Hepatocyte (in vitro differentiated cells): Measurements from ENCODE around the gene CYP2B6. TPM values are rescaled to one million over a fixed set of nuclear protein-coding genes. Genes with fewer than 3 reads are reported as not detected.
A peak's percentile ranks its signal among the peaks of the same experiment; 100 is the strongest.
"Not testable (repeated sequence)": the region's sequence is repeated elsewhere in the genome, so short reads cannot be mapped to it uniquely, and the experiment has no call there.

Experiments
- DNase-seq: peaks from one replicate; pipeline ENCODE4 v3.0.0-alpha.2; 2016; ENCODE audit warnings: low spot score
- H2AFZ ChIP-seq: fragments of 200-600 bp; sonication (generic); 2 replicates; pipeline ENCODE4 v1.6.0; 2016; ENCODE audit warnings: antibody characterized with exemption, mild to moderate bottlenecking
- H3K27ac ChIP-seq: fragments of 200-600 bp; sonication (generic); 2 replicates; pipeline ENCODE4 v1.5.1; 2016; ENCODE audit warnings: mild to moderate bottlenecking
- H3K27me3 ChIP-seq: fragments of 200-600 bp; sonication (generic); 2 replicates; pipeline ENCODE4 v1.6.1; 2016
- H3K36me3 ChIP-seq: fragments of 200-600 bp; sonication (generic); replicated peaks from 2 replicates; pipeline ENCODE4 v1.5.1; 2016; ENCODE audit warnings: low read depth; ENCODE audit not compliant: insufficient read depth
- H3K4me1 ChIP-seq: fragments of 200-600 bp; sonication (generic); 2 replicates; pipeline ENCODE4 v1.5.1; 2016; ENCODE audit warnings: mild to moderate bottlenecking, moderate library complexity; ENCODE audit not compliant: insufficient read depth
- H3K4me2 ChIP-seq: fragments of 200-600 bp; sonication (generic); 2 replicates; pipeline ENCODE4 v1.6.0; 2016
- H3K4me3 ChIP-seq: fragments of 200-600 bp; sonication (generic); 2 replicates; pipeline ENCODE4 v1.5.1; 2016; ENCODE audit warnings: mild to moderate bottlenecking
- H3K79me2 ChIP-seq: fragments of 200-600 bp; sonication (generic); 2 replicates; pipeline ENCODE4 v1.6.0; 2017; ENCODE audit warnings: mild to moderate bottlenecking
- H3K9me2 ChIP-seq: fragments of 200-600 bp; sonication (generic); replicated peaks from 2 replicates; pipeline ENCODE4 v1.6.0; 2017; ENCODE audit warnings: mild to moderate bottlenecking; ENCODE audit not compliant: insufficient read depth
- H3K9me3 ChIP-seq: fragments of 200-600 bp; sonication (generic); 2 replicates; pipeline ENCODE4 v1.5.1; 2016; ENCODE audit warnings: low read depth, mild to moderate bottlenecking
- H4K20me1 ChIP-seq: fragments of 200-600 bp; sonication (generic); 2 replicates; pipeline ENCODE4 v1.6.0; 2016; ENCODE audit warnings: mild to moderate bottlenecking; ENCODE audit not compliant: insufficient read depth, poor library complexity, severe bottlenecking
- EZH2 ChIP-seq: fragments of 200-600 bp; sonication (generic); IDR thresholded peaks from 2 replicates; pipeline ENCODE4 v1.6.1; 2016; ENCODE audit warnings: antibody characterized with exemption, mild to moderate bottlenecking, borderline replicate concordance
- EZH2phosphoT487 ChIP-seq: fragments of 200-600 bp; sonication (generic); IDR thresholded peaks from one replicate; pipeline ENCODE4 v1.6.1; 2018; ENCODE audit warnings: antibody characterized with exemption, mild to moderate bottlenecking, low read depth, moderate library complexity; ENCODE audit not compliant: unreplicated experiment, severe bottlenecking
- WGBS: methylation state at CpG from one replicate; pipeline ENCODE4 v1.1.6; 2016; ENCODE audit warnings: low lambda C conversion rate; ENCODE audit errors: missing lambda C conversion rate; 5-methylcytosine and 5-hydroxymethylcytosine counted together
- polyA plus RNA-seq: library from polyadenylated mRNA; unstranded; fragments of >200 nt; fragmentation: Nextera tagmentation; extraction: Ambion mirVana; gene quantifications from 2 replicates; pipeline ENCODE4 v1.2.1, GENCODE V29; 2016
- total RNA-seq: library from RNA; depleted of rRNA; stranded (reverse); fragments of >200 nt; gene quantifications from 2 replicates; pipeline ENCODE4 v1.2.3, GENCODE V29; 2014
- TF ChIP-seq, protein P1 (sequence below): fragments of 200-600 bp; sonication (generic); IDR thresholded peaks from 2 replicates; pipeline ENCODE4 v1.5.1; 2016; ENCODE audit warnings: antibody characterized with exemption, mild to moderate bottlenecking; ENCODE audit not compliant: poor library complexity

The CYP2B6 gene
- total and polyA plus RNA-seq, 2 experiments from 2014 or later = 0.88 to 1.2 TPM

DNA sequence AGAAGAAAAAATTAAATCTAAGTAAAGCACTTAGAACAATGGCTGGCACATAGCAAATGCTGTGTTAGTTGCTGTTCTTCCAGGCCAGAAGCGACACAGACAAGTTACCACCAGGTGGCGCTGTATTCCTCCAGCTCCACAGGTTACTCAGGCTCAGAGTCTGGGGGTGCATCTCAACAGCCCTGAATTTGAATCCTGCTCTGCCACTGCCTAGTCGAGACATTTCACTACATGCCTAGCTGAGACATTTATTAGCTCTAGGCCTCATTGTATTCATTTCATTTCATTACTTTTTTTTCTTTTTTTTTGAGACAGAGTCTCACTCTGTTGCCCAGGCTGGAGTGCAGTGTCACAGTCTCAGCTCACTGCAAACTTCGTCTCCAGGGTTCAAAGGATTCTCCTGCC lies 16.4 kb upstream of the CYP2B6 start:
- peak; percentile 84 for DNase-seq
- TF ChIP-seq EZH2phosphoT487 (no peak), EZH2 (no peak)
- TF ChIP-seq, protein P1, sequence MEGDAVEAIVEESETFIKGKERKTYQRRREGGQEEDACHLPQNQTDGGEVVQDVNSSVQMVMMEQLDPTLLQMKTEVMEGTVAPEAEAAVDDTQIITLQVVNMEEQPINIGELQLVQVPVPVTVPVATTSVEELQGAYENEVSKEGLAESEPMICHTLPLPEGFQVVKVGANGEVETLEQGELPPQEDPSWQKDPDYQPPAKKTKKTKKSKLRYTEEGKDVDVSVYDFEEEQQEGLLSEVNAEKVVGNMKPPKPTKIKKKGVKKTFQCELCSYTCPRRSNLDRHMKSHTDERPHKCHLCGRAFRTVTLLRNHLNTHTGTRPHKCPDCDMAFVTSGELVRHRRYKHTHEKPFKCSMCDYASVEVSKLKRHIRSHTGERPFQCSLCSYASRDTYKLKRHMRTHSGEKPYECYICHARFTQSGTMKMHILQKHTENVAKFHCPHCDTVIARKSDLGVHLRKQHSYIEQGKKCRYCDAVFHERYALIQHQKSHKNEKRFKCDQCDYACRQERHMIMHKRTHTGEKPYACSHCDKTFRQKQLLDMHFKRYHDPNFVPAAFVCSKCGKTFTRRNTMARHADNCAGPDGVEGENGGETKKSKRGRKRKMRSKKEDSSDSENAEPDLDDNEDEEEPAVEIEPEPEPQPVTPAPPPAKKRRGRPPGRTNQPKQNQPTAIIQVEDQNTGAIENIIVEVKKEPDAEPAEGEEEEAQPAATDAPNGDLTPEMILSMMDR = peak; percentile 77
- Histone ChIP-seq H3K79me2 (no peaks in the 10 kb centered on the region), H3K4me3 (no peak overlapping the region), H3K27me3 (no peaks in the 10 kb centered on the region), H3K9me2 (no peaks in the 10 kb centered on the region), H3K9me3 (no peaks in the 10 kb centered on the region), H3K4me1 (no peaks in the 10 kb centered on the region), H3K27ac (no peak overlapping the region), H3K4me2 (no peak overlapping the region), H3K36me3 (no peaks in the 10 kb centered on the region), H2AFZ (no peak overlapping the region), H4K20me1 (no peaks in the 10 kb centered on the region)
- 38% methylated on average over 4 of the region's 4 CpGs for WGBS

DNA sequence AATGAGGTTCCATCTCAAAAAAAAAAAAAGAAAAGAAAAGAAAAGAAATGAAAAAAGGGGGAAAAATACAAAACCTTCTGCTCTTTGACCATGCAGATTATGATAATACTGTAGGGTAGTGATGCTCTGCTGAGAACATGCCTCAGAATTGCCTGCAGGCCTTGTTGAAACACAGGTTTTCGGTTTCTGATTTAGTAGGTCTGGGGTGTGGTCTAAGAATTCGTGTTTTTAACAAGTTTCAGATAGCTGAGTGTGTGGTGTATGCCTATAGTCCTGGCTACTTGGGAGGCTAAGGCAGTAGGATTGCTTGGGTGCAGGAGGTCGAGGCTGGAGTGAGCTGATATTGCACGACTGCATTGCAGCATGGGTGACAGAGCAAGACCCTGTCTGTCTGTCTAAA lies 14.9 kb upstream of the CYP2B6 start:
- WGBS = 76% methylated on average over 4 of the region's 4 CpGs
- no peaks in the 10 kb centered on the region for H3K79me2 ChIP-seq
- H3K9me3 ChIP-seq = no peaks in the 10 kb centered on the region
- no peak for DNase-seq
- H2AFZ ChIP-seq = no peak overlapping the region
- H3K9me2 ChIP-seq = no peaks in the 10 kb centered on the region
- no peaks in the 10 kb centered on the region for H4K20me1 ChIP-seq
- peaks cover 5% of the 10 kb centered on the region for H3K4me1 ChIP-seq
- H3K4me2 ChIP-seq = no peak overlapping the region
- no peak overlapping the region for H3K4me3 ChIP-seq
- TF ChIP-seq EZH2phosphoT487 (no peak), EZH2 (no peak)
- TF ChIP-seq, protein P1 = no peak
- H3K27me3 ChIP-seq = no peaks in the 10 kb centered on the region
- H3K36me3 ChIP-seq = no peaks in the 10 kb centered on the region
- H3K27ac ChIP-seq = no peak overlapping the region

DNA sequence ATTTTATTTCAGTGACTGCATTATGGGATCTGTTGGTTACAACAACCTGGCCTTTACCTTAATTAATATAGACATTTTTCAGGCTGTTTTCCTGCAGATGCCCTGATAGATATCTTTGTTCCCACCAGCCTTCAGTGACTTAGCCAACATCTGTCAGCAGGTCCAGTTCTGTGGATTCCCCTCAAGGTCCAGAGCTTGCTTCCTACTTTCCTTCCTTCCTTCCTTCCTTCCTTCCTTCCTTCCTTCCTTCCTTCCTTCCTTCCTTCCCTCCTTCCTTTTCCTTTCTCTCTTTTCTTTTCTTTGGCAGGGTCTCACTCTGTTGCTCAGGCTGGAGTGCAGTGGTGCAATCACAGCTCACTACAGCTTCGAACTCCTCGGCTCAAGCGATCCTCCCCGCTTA lies 14.4 kb upstream of the CYP2B6 start:
- Histone ChIP-seq H3K4me3 (no peak overlapping the region), H4K20me1 (no peaks in the 10 kb centered on the region), H3K27ac (no peak overlapping the region), H3K79me2 (no peaks in the 10 kb centered on the region), H2AFZ (no peak overlapping the region), H3K36me3 (no peaks in the 10 kb centered on the region), H3K4me2 (no peak overlapping the region), H3K9me3 (no peaks in the 10 kb centered on the region), H3K9me2 (no peaks in the 10 kb centered on the region), H3K27me3 (no peaks in the 10 kb centered on the region), H3K4me1 (peaks cover 5% of the 10 kb centered on the region)
- DNase-seq = no peak
- TF ChIP-seq EZH2phosphoT487 (no peak), EZH2 (no peak)
- TF ChIP-seq, protein P1 = no peak
- WGBS = 82% methylated on average over 4 of the region's 4 CpGs

DNA sequence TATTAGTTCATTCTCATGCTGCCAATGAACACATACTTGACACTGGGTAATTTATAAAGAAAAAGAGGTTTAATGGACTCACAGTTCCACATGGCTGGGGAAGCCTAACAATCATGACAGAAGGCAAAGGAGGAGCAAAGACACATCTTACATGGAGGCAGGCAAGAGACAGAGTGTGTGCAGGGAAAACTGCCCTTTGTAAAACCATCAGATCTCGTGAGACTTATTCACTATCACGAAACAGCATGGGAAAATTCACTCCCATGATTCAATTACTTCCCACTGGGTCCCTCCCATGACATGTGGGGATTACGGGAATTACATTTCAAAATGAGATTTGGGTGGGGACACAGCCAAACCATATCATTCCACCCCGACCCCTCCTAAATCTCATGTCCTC lies 11.3 kb upstream of the CYP2B6 start:
- H3K79me2 ChIP-seq, H4K20me1 ChIP-seq, H3K9me2 ChIP-seq, H3K9me3 ChIP-seq, DNase-seq, H3K4me1 ChIP-seq, H3K4me2 ChIP-seq, H3K36me3 ChIP-seq, H3K4me3 ChIP-seq, H3K27me3 ChIP-seq, H2AFZ ChIP-seq: not testable (repeated sequence)
- WGBS = 78% methylated on average over 4 of the region's 4 CpGs
- peak overlapping the region; percentile 88 for H3K27ac ChIP-seq

DNA sequence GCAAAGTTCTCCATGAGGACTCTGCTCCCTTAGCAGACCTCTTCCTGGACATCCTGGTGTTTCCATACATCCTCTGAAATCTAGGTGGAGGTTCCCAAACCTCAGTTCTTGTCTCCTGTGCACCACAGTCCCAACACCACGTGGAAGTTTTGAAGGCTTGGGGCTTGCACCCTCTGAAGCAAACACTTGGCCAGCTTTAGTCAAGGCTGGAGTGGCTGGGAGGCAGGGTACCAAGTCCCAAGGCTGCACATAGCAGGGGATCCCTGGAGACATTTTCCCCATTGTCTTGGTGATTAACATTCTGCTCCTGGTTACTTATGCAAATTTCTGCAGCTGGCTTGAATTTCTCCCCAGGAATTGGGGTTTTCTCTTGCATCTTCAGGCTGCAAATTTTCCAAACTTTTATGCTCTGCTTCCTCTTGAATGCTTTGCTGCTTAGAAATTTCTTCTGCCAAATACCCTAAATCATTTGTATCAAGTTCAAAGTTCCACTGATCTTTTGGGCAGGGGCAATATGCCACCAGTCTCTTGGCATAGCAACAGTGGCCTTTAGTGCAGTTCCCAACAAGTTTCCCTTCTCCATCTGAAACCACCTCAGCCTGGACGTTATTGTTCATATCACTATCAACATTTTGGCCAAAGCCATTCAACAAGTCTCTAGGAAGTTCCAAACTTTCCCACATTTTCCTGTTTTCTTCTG lies 10.2 kb upstream of the CYP2B6 start:
- H3K9me3 ChIP-seq, H3K4me2 ChIP-seq, H3K27me3 ChIP-seq, H3K4me3 ChIP-seq, H3K9me2 ChIP-seq, DNase-seq, H3K4me1 ChIP-seq, H3K79me2 ChIP-seq, H3K36me3 ChIP-seq, H2AFZ ChIP-seq, H4K20me1 ChIP-seq: not testable (repeated sequence)
- peak overlapping the region; percentile 74 for H3K27ac ChIP-seq
- 31% methylated on average over 2 of the region's 2 CpGs for WGBS
